ENCODE results near the gene WDR6.

GRCh38 chr3:48962340-48962739 lies 44.9 kb upstream of the WDR6 start:
- TF ChIP-seq SPI1 (IDR thresholded peaks at IDR 0.05; ENCODE audit: low read depth, low read length): no peak
- no peak for TF ChIP-seq POLR2AphosphoS5 (IDR thresholded peaks at IDR 0.05; ENCODE audit: low read depth, low read length)
